Endodermal cell (in vitro differentiated cells): ENCODE data around the gene ADGRL3. TPM values are rescaled to one million over a fixed set of nuclear protein-coding genes. Genes with fewer than 3 reads are reported as not detected.

ENCODE experiments used
- DNase-seq: peaks from one replicate; pipeline ENCODE4 v3.0.0-alpha.2; 2017
- H3K27ac ChIP-seq: 2 replicates; pipeline ENCODE4 v1.5.1; 2013; ENCODE audit warnings: mild to moderate bottlenecking, low read depth, low read length, moderate library complexity
- H3K27me3 ChIP-seq: 2 replicates; pipeline ENCODE4 v1.6.1; 2013; ENCODE audit warnings: mild to moderate bottlenecking, low read length, moderate library complexity; ENCODE audit not compliant: insufficient read depth, control insufficient read depth, poor library complexity, severe bottlenecking
- H3K36me3 ChIP-seq: 2 replicates; pipeline ENCODE4 v1.7.0; 2013; ENCODE audit warnings: mild to moderate bottlenecking, low read length, moderate library complexity; ENCODE audit not compliant: control insufficient read depth, insufficient read depth
- H3K4me1 ChIP-seq: one replicate; pipeline ENCODE4 v1.7.0; 2013; ENCODE audit warnings: low read length; ENCODE audit not compliant: control insufficient read depth, insufficient read depth
- H3K4me3 ChIP-seq: 2 replicates; pipeline ENCODE4 v1.5.1; 2013; ENCODE audit warnings: mild to moderate bottlenecking, low read length, moderate library complexity
- H3K9ac ChIP-seq: 2 replicates; pipeline ENCODE4 v1.6.1; 2013; ENCODE audit warnings: mild to moderate bottlenecking, low read length, moderate library complexity; ENCODE audit not compliant: poor library complexity, severe bottlenecking; ENCODE audit errors: extremely low read depth
- H3K9me3 ChIP-seq: 2 replicates; pipeline ENCODE4 v1.6.1; 2013; ENCODE audit warnings: mild to moderate bottlenecking, low read length, moderate library complexity; ENCODE audit not compliant: control insufficient read depth
- H3K27ac Mint-ChIP-seq: 2 replicates; pipeline ENCODE4 v1.8.0; 2020; ENCODE audit warnings: mixed read lengths
- H3K27me3 Mint-ChIP-seq: 2 replicates; pipeline ENCODE4 v1.8.0; 2021; ENCODE audit warnings: mild to moderate bottlenecking, mixed read lengths; ENCODE audit not compliant: insufficient read depth
- H3K36me3 Mint-ChIP-seq: 2 replicates; pipeline ENCODE4 v1.8.0; 2020; ENCODE audit warnings: low read depth, mixed read lengths
- H3K4me1 Mint-ChIP-seq: 2 replicates; pipeline ENCODE4 v1.8.0; 2020; ENCODE audit warnings: mixed read lengths
- H3K4me3 Mint-ChIP-seq: 2 replicates; pipeline ENCODE4 v1.8.0; 2020; ENCODE audit warnings: mild to moderate bottlenecking, moderate library complexity, mixed read lengths
- H3K9me3 Mint-ChIP-seq: 2 replicates; pipeline ENCODE4 v1.8.0; 2020; ENCODE audit warnings: mild to moderate bottlenecking, mixed read lengths
- CTCF ChIP-seq: fragments of 200-600 bp; sonication (generic); conservative IDR thresholded peaks from 2 replicates; pipeline ENCODE4 v1.5.0; 2021; ENCODE audit warnings: antibody characterized with exemption, mild to moderate bottlenecking
- WGBS, 2 experiments: methylation state at CpG; one replicate each; pipeline versions ENCODE4 v1.1.5 to v1.1.7; 2013; ENCODE audit warnings: missing lambda C conversion rate in 2 of 2, mixed read lengths in 1 of 2; ENCODE audit not compliant: insufficient coverage in 1 of 2, insufficient read length in 1 of 2; 5-methylcytosine and 5-hydroxymethylcytosine counted together
- total RNA-seq, 2 donors: library from RNA; stranded (reverse); fragmentation: NEBNext Ultra II Directional in 1 of 2; extraction: Animal tissue kit (Norgen Biotek cat#: 25700) in 1 of 2; gene quantifications; 2 replicates in 1 of 2; 3 replicates in 1 of 2; pipeline ENCODE4 v1.2.1, GENCODE V29; 2021

Gene ADGRL3
- total RNA-seq, 2 donors from 2014 or later: 9.9 to 10.3 TPM

- Mint-ChIP-seq H3K4me1 (peaks cover 33% of the 10 kb centered on the region), H3K27ac (peak overlapping the region; percentile 90), H3K36me3 (no peaks in the 10 kb centered on the region), H3K9me3 (no peaks in the 10 kb centered on the region), H3K27me3 (no peaks in the 10 kb centered on the region), H3K4me3 (peak overlapping the region; percentile 14)
- no peak for DNase-seq
- H3K4me1 ChIP-seq: peaks cover 3% of the 10 kb centered on the region
- H3K9ac ChIP-seq: peak overlapping the region; percentile 70
- peak overlapping the region; percentile 54 for H3K27ac ChIP-seq
- H3K36me3 ChIP-seq: no peaks in the 10 kb centered on the region
- no peak for TF ChIP-seq CTCF
- H3K27me3 ChIP-seq: no peaks in the 10 kb centered on the region
- WGBS, 2 experiments: 55 to 71% methylated on average over 2 to 3 of the region's 3 CpGs
- peak overlapping the region; percentile 54 for H3K4me3 ChIP-seq
- no peaks in the 10 kb centered on the region for H3K9me3 ChIP-seq
Measured at GRCh38 chr4:61555789-61556188, 355.7 kb downstream of the ADGRL3 start.

GRCh38 chr4:61556277-61556676, 356.2 kb downstream of the ADGRL3 start:
- TF ChIP-seq CTCF: no peak
- no peaks in the 10 kb centered on the region for H3K27me3 Mint-ChIP-seq
- H3K27ac Mint-ChIP-seq: peak overlapping the region; percentile 90
- H3K4me1 Mint-ChIP-seq: peaks cover 33% of the 10 kb centered on the region
- Histone ChIP-seq H3K4me1 (peaks cover 3% of the 10 kb centered on the region), H3K36me3 (no peaks in the 10 kb centered on the region), H3K9ac (peak overlapping the region; percentile 70), H3K9me3 (no peaks in the 10 kb centered on the region), H3K4me3 (peak overlapping the region; percentile 54), H3K27me3 (no peaks in the 10 kb centered on the region), H3K27ac (peak overlapping the region; percentile 54)
- H3K36me3 Mint-ChIP-seq: no peaks in the 10 kb centered on the region
- WGBS, 2 experiments: 67 to 83% methylated on average over 1 of the region's 1 CpG
- H3K4me3 Mint-ChIP-seq: peak overlapping the region; percentile 14
- no peaks in the 10 kb centered on the region for H3K9me3 Mint-ChIP-seq
- no peak for DNase-seq

DNA sequence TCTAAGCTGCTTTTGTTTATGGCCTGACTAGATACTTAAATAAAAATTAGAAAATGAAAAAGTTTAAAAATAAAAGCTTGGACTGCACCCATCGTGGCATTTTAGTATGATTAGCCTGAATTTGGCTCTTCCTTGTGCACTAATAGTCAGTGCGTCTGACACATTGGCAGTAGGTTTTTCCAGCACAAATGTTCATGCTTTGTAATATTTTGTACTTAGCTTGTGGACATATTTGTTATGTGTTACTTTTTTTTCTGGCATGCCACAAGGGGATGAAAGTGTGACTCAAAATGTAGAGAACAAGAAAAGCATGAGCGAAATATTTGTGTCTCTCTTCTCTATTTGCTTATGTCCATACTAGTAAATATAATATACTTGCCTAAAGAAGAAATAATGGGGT, 359.3 kb downstream of the ADGRL3 start:
- Mint-ChIP-seq H3K4me1 (peaks cover 28% of the 10 kb centered on the region), H3K4me3 (no peak overlapping the region)

More for the DNA sequence above, 359.3 kb downstream of the ADGRL3 start:
- no peak for TF ChIP-seq CTCF
- H3K9me3 ChIP-seq: no peaks in the 10 kb centered on the region
- no peaks in the 10 kb centered on the region for H3K27me3 ChIP-seq
- no peak overlapping the region for H3K4me3 ChIP-seq
- H3K4me1 ChIP-seq: peaks cover 3% of the 10 kb centered on the region
- no peak for DNase-seq
- Mint-ChIP-seq H3K27ac (no peak overlapping the region), H3K36me3 (no peaks in the 10 kb centered on the region), H3K9me3 (peaks cover 2% of the 10 kb centered on the region), H3K27me3 (no peaks in the 10 kb centered on the region)
- H3K9ac ChIP-seq: no peak overlapping the region
- WGBS, 2 experiments: 92 to 96% methylated on average over 2 of the region's 3 CpGs
- H3K36me3 ChIP-seq: no peaks in the 10 kb centered on the region
- H3K27ac ChIP-seq: no peak overlapping the region
